Stimulated activated CD4-positive, alpha-beta T cell treated with anti-CD3 and anti-CD28 coated beads, Interleukin-12 subunit alpha, Interleukin-12 subunit beta, amount 100 ng/mL, for 48 hours (primary cell): ENCODE data around the gene SUGCT.
"Not testable (repeated sequence)": the region's sequence is repeated elsewhere in the genome, so short reads cannot be mapped to it uniquely, and the experiment has no call there.

ENCODE experiments used
- DNase-seq, 3 donors: peaks; one replicate each; pipeline ENCODE4 v3.0.0-alpha.2; 2020; ENCODE audit warnings: low read depth in 2 of 3, low spot score in 1 of 3

SUGCT gene

GRCh38 chr7:40138973-40139372, 4.2 kb downstream of the SUGCT start:
- DNase-seq, result no peak

- not testable (repeated sequence) for DNase-seq
Observed at GRCh38 chr7:40139891-40140290, 5.1 kb downstream of the SUGCT start.

- not testable (repeated sequence) for DNase-seq
Observed at GRCh38 chr7:40141916-40142315, 7.1 kb downstream of the SUGCT start.

GRCh38 chr7:40145596-40146130, 10.9 kb downstream of the SUGCT start:
- not testable (repeated sequence) for DNase-seq

GRCh38 chr7:40147371-40148246, 12.8 kb downstream of the SUGCT start:
- no peak for DNase-seq

GRCh38 chr7:40148247-40148580, 13.4 kb downstream of the SUGCT start:
- DNase-seq, result not testable (repeated sequence)

- no peak for DNase-seq
Observed at GRCh38 chr7:40148671-40149070, 13.9 kb downstream of the SUGCT start.

- no peak for DNase-seq
Observed at GRCh38 chr7:40151504-40151903, 16.7 kb downstream of the SUGCT start.

GRCh38 chr7:40156988-40157387, 22.2 kb downstream of the SUGCT start:
- DNase-seq, result no peak

GRCh38 chr7:40162516-40162915, 27.7 kb downstream of the SUGCT start:
- no peak for DNase-seq

- DNase-seq, result no peak
Observed at GRCh38 chr7:40165216-40165615, 30.4 kb downstream of the SUGCT start.

- no peak for DNase-seq
Observed at GRCh38 chr7:40167291-40167690, 32.5 kb downstream of the SUGCT start.

GRCh38 chr7:40168266-40168665, 33.5 kb downstream of the SUGCT start:
- DNase-seq, result not testable (repeated sequence)

- DNase-seq, result not testable (repeated sequence)
Observed at GRCh38 chr7:40173121-40173520, 38.3 kb downstream of the SUGCT start.

- DNase-seq, result not testable (repeated sequence)
Observed at GRCh38 chr7:40175256-40175655, 40.5 kb downstream of the SUGCT start.

- DNase-seq, result no peak
Observed at GRCh38 chr7:40175725-40176510, 41.1 kb downstream of the SUGCT start.

- DNase-seq, result no peak
Observed at GRCh38 chr7:40177071-40177470, 42.3 kb downstream of the SUGCT start.

- no peak for DNase-seq
Observed at GRCh38 chr7:40182452-40182851, 47.6 kb downstream of the SUGCT start.

- no peak for DNase-seq
Observed at GRCh38 chr7:40186586-40186985, 51.8 kb downstream of the SUGCT start.

GRCh38 chr7:40192036-40192435, 57.2 kb downstream of the SUGCT start:
- DNase-seq, result no peak

GRCh38 chr7:40194745-40195144, 59.9 kb downstream of the SUGCT start:
- DNase-seq, result no peak

GRCh38 chr7:40197527-40197926, 62.7 kb downstream of the SUGCT start:
- DNase-seq, result no peak
